Sigmoid colon (tissue), 4 donors: ENCODE data around the gene EDNRB.
"Not testable (repeated sequence)": the region's sequence is repeated elsewhere in the genome, so short reads cannot be mapped to it uniquely, and the experiment has no call there.

Source experiments
- EP300 ChIP-seq, 4 donors: sonication (generic); formaldehyde crosslinking; IDR thresholded peaks; one replicate each; pipeline ENCODE4 v1.6.1; 2017; ENCODE audit warnings: antibody characterized with exemption in 4 of 4
- POLR2A ChIP-seq, 2 donors: fragments of 450-650 bp; IDR thresholded peaks; one replicate each; pipeline ENCODE4 v1.6.1; 2016; ENCODE audit warnings: antibody characterized with exemption in 2 of 2, mild to moderate bottlenecking in 2 of 2, moderate library complexity in 2 of 2
- POLR2AphosphoS5 ChIP-seq, 4 donors: sonication (generic); formaldehyde crosslinking; IDR thresholded peaks; one replicate each; pipeline ENCODE4 v1.6.1; 2017; ENCODE audit warnings: antibody characterized with exemption in 4 of 4
- TF ChIP-seq, protein P1 (sequence below), 4 experiments: fragments of 450-650 bp in 3 of 4; fragments of 200-600 bp in 1 of 4; IDR thresholded peaks; one replicate each; pipeline ENCODE4 v1.5.1; 2016 to 2019; ENCODE audit warnings: antibody characterized with exemption in 4 of 4, mild to moderate bottlenecking in 3 of 4, moderate library complexity in 2 of 4

DNA sequence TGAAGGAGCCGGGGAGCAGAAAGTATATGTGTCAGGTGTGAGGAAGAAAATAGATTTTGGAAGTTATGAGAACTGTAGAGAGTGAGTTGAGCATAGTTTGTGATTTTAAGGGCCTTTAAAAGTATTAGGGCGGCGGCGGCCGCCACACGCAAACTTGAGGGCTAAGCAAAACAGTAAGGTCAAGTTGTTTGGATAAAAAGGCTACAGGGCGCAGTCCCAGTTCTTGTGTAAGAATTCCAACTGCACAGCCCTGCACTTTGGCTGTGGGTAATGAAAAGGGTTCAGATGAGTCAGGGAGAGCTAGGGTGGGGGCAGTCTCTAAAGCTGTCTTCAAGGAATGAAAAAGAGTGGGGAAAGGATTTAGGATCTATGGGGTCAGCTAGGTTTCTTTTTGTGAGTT lies 16.4 kb upstream of the EDNRB start:
- not testable (repeated sequence) for TF ChIP-seq POLR2A, EP300, POLR2AphosphoS5 (IDR thresholded peaks at IDR 0.05)
- TF ChIP-seq, protein P1, sequence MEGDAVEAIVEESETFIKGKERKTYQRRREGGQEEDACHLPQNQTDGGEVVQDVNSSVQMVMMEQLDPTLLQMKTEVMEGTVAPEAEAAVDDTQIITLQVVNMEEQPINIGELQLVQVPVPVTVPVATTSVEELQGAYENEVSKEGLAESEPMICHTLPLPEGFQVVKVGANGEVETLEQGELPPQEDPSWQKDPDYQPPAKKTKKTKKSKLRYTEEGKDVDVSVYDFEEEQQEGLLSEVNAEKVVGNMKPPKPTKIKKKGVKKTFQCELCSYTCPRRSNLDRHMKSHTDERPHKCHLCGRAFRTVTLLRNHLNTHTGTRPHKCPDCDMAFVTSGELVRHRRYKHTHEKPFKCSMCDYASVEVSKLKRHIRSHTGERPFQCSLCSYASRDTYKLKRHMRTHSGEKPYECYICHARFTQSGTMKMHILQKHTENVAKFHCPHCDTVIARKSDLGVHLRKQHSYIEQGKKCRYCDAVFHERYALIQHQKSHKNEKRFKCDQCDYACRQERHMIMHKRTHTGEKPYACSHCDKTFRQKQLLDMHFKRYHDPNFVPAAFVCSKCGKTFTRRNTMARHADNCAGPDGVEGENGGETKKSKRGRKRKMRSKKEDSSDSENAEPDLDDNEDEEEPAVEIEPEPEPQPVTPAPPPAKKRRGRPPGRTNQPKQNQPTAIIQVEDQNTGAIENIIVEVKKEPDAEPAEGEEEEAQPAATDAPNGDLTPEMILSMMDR (IDR thresholded peaks at IDR 0.05): not testable (repeated sequence)
